Transverse colon (tissue), 4 donors: ENCODE measurements around the gene AKR1C1.

Experiments used
- CTCF ChIP-seq, 5 experiments: fragments of 200-600 bp in 3 of 5; fragments of 450-650 bp in 2 of 5; sonication (generic) in 3 of 5; IDR thresholded peaks; 1 replicate in 2 of 5; 2 replicates in 3 of 5; pipeline ENCODE4 v1.5.1; 2016 to 2017; ENCODE audit warnings: antibody characterized with exemption in 5 of 5, inconsistent platforms in 3 of 5, mild to moderate bottlenecking in 2 of 5, moderate library complexity in 1 of 5
- POLR2A ChIP-seq: fragments of 450-650 bp; IDR thresholded peaks from one replicate; pipeline ENCODE4 v1.6.1; 2016; ENCODE audit warnings: antibody characterized with exemption, mild to moderate bottlenecking, moderate library complexity
- POLR2AphosphoS5 ChIP-seq, 3 donors: sonication (generic); formaldehyde crosslinking; IDR thresholded peaks; one replicate each; pipeline ENCODE4 v1.6.1; 2016; ENCODE audit warnings: antibody characterized with exemption in 3 of 3

GRCh38 chr10:4945766-4946717 is 17.2 kb upstream of the AKR1C1 start:
- no peak for TF ChIP-seq CTCF (IDR thresholded peaks at IDR 0.05)
- no peak for TF ChIP-seq POLR2A
- no peak for TF ChIP-seq POLR2AphosphoS5 (IDR thresholded peaks at IDR 0.05)
